ENCODE measurements around the gene LBX1.

- TF ChIP-seq, protein P1, sequence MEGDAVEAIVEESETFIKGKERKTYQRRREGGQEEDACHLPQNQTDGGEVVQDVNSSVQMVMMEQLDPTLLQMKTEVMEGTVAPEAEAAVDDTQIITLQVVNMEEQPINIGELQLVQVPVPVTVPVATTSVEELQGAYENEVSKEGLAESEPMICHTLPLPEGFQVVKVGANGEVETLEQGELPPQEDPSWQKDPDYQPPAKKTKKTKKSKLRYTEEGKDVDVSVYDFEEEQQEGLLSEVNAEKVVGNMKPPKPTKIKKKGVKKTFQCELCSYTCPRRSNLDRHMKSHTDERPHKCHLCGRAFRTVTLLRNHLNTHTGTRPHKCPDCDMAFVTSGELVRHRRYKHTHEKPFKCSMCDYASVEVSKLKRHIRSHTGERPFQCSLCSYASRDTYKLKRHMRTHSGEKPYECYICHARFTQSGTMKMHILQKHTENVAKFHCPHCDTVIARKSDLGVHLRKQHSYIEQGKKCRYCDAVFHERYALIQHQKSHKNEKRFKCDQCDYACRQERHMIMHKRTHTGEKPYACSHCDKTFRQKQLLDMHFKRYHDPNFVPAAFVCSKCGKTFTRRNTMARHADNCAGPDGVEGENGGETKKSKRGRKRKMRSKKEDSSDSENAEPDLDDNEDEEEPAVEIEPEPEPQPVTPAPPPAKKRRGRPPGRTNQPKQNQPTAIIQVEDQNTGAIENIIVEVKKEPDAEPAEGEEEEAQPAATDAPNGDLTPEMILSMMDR (IDR thresholded peaks at IDR 0.05) = no peak
- TF ChIP-seq POLR2A (IDR thresholded peaks at IDR 0.05) = no peak
These were observed 2.8 kb upstream of the LBX1 start for GRCh38 chr10:101231912-101232689.

All from uterus (tissue), 2 donors.